DOHH2 (cell line): ENCODE measurements around the gene TULP3.

Experiments
- H3F3A ChIP-seq: fragments of 200-600 bp; sonication (generic), shearing (Covaris generic); 2 replicates; pipeline ENCODE4 v1.6.0; 2016; ENCODE audit warnings: antibody characterized with exemption, mild to moderate bottlenecking; ENCODE audit not compliant: control insufficient read depth, insufficient read depth
- H3K27ac ChIP-seq: fragments of 200-600 bp; sonication (generic); 2 replicates; pipeline ENCODE4 v1.5.1; 2014; ENCODE audit warnings: low read depth, mild to moderate bottlenecking, low read length, moderate library complexity
- H3K27me3 ChIP-seq: fragments of 200-600 bp; sonication (generic); 2 replicates; pipeline ENCODE4 v1.6.1; 2014; ENCODE audit warnings: mild to moderate bottlenecking, low read length, mixed read lengths; ENCODE audit not compliant: control insufficient read depth
- H3K36me3 ChIP-seq: fragments of 200-600 bp; sonication (generic); 2 replicates; pipeline ENCODE4 v1.6.1; 2014; ENCODE audit warnings: mild to moderate bottlenecking, low read length, moderate library complexity, mixed read lengths; ENCODE audit not compliant: control insufficient read depth
- H3K4me1 ChIP-seq: fragments of 200-600 bp; sonication (generic); 2 replicates; pipeline ENCODE4 v1.6.1; 2014; ENCODE audit warnings: mild to moderate bottlenecking, low read length, mixed read lengths; ENCODE audit not compliant: control insufficient read depth
- H3K4me2 ChIP-seq: fragments of 200-600 bp; sonication (generic); 2 replicates; pipeline ENCODE4 v1.6.0; 2014; ENCODE audit warnings: mild to moderate bottlenecking, low read length, moderate library complexity
- H3K4me3 ChIP-seq: fragments of 200-600 bp; sonication (generic); 2 replicates; pipeline ENCODE4 v1.5.1; 2014; ENCODE audit warnings: mild to moderate bottlenecking, low read length, mixed read lengths
- H3K79me2 ChIP-seq: fragments of 200-600 bp; sonication (generic); 2 replicates; pipeline ENCODE4 v1.6.1; 2014; ENCODE audit warnings: mild to moderate bottlenecking, low read length, mixed read lengths; ENCODE audit not compliant: control insufficient read depth
- H3K9me2 ChIP-seq: fragments of 200-600 bp; sonication (generic); replicated peaks from 2 replicates; pipeline ENCODE4 v1.6.1; 2014; ENCODE audit warnings: mild to moderate bottlenecking, low read length, mixed read lengths; ENCODE audit not compliant: control insufficient read depth
- H3K9me3 ChIP-seq: fragments of 200-600 bp; sonication (generic); 2 replicates; pipeline ENCODE4 v1.6.1; 2014; ENCODE audit warnings: antibody characterized with exemption, low read length, mixed read lengths; ENCODE audit not compliant: control insufficient read depth, insufficient read depth
- H4K20me1 ChIP-seq: fragments of 200-600 bp; sonication (generic); 2 replicates; pipeline ENCODE4 v1.6.0; 2014; ENCODE audit warnings: low read depth, mild to moderate bottlenecking, antibody characterized with exemption, low read length, moderate library complexity; ENCODE audit not compliant: control insufficient read depth, insufficient read depth
- CTCF ChIP-seq: fragments of 200-600 bp; sonication (generic); IDR thresholded peaks from one replicate; pipeline ENCODE4 v1.5.1; 2014; ENCODE audit warnings: antibody characterized with exemption, mild to moderate bottlenecking, low read depth, low read length; ENCODE audit not compliant: poor library complexity, severe bottlenecking
- EZH2phosphoT487 ChIP-seq: fragments of 200-600 bp; sonication (generic); IDR thresholded peaks from 2 replicates; pipeline ENCODE4 v1.6.1; 2017; ENCODE audit warnings: borderline replicate concordance, mild to moderate bottlenecking, antibody characterized with exemption, low read length, moderate library complexity, mixed read lengths

Gene TULP3

GRCh38 chr12:2856051-2856450 is 34.6 kb upstream of the TULP3 start:
- Histone ChIP-seq H3K9me3 (no peaks in the 10 kb centered on the region), H3K27me3 (no peaks in the 10 kb centered on the region), H3K4me2 (no peak overlapping the region), H3K9me2 (no peaks in the 10 kb centered on the region), H3K27ac (no peak overlapping the region), H3F3A (peaks cover 7% of the 10 kb centered on the region; the same call in 1 of the 2 replicates), H3K4me3 (no peak overlapping the region), H4K20me1 (peaks cover 6% of the 10 kb centered on the region; the same call in 1 of the 2 replicates), H3K79me2 (no peaks in the 10 kb centered on the region), H3K36me3 (peaks cover 30% of the 10 kb centered on the region), H3K4me1 (no peaks in the 10 kb centered on the region)
- TF ChIP-seq CTCF: no peak

- peaks cover 6% of the 10 kb centered on the region; the same call in 1 of the 2 replicates for H4K20me1 ChIP-seq
- TF ChIP-seq CTCF (no peak), EZH2phosphoT487 (no peak)
- H3K4me3 ChIP-seq: no peak within 1 kb of the TSS
- peaks cover 37% of the 10 kb centered on the region for H3K36me3 ChIP-seq
- no peak within 1 kb of the TSS for H3K27ac ChIP-seq
- H3K9me3 ChIP-seq: no peaks in the 10 kb centered on the region
- H3K9me2 ChIP-seq: no peaks in the 10 kb centered on the region
- no peaks in the 10 kb centered on the region for H3K4me1 ChIP-seq
- H3K79me2 ChIP-seq: no peaks in the 10 kb centered on the region
- H3F3A ChIP-seq: peaks cover 7% of the 10 kb centered on the region
- H3K4me2 ChIP-seq: no peak within 1 kb of the TSS
- H3K27me3 ChIP-seq: no peaks in the 10 kb centered on the region
Measured at GRCh38 chr12:2857021-2857431, 33.7 kb upstream of the TULP3 start, which contains the start of gene TEX52. Gene TEX52, minus strand, starts transcription at chr12:2857039. Its CDS starts 13 bp downstream, at chr12:2857026.

- Histone ChIP-seq H3K27ac (no peak overlapping the region), H3K4me2 (no peak overlapping the region), H3K9me3 (no peaks in the 10 kb centered on the region), H3K36me3 (peaks cover 40% of the 10 kb centered on the region), H3K9me2 (no peaks in the 10 kb centered on the region), H3K27me3 (no peaks in the 10 kb centered on the region), H3F3A (peaks cover 7% of the 10 kb centered on the region), H3K79me2 (no peaks in the 10 kb centered on the region), H3K4me1 (no peaks in the 10 kb centered on the region), H3K4me3 (no peak overlapping the region), H4K20me1 (peaks cover 6% of the 10 kb centered on the region; the same call in 1 of the 2 replicates)
- no peak for TF ChIP-seq EZH2phosphoT487
- TF ChIP-seq CTCF: no peak
Measured at GRCh38 chr12:2857576-2857975, 33.1 kb upstream of the TULP3 start.
